ENCODE measurements around the gene CLIC6.
"Not testable (repeated sequence)": the region's sequence is repeated elsewhere in the genome, so short reads cannot be mapped to it uniquely, and the experiment has no call there.

The CLIC6 gene

GRCh38 chr21:34642211-34643075 is 26.4 kb upstream of the CLIC6 start:
- H3K9me3 Mint-ChIP-seq, result no peaks in the 10 kb centered on the region
- peaks cover 37% of the 10 kb centered on the region for H3K4me1 Mint-ChIP-seq (ENCODE audit: low read depth)
- peaks cover 4% of the 10 kb centered on the region for H3K27me3 Mint-ChIP-seq
- DNase-seq, result no peak
- no peak overlapping the region for H3K4me3 Mint-ChIP-seq
- no peak overlapping the region for H3K27ac Mint-ChIP-seq
- H3K36me3 Mint-ChIP-seq (ENCODE audit: low read depth), result no peaks in the 10 kb centered on the region

- no peaks in the 10 kb centered on the region for H3K36me3 Mint-ChIP-seq (ENCODE audit: low read depth)
- no peak for DNase-seq
- H3K4me3 Mint-ChIP-seq, result no peak overlapping the region
- no peak overlapping the region for H3K27ac Mint-ChIP-seq
- H3K4me1 Mint-ChIP-seq (ENCODE audit: low read depth), result peaks cover 23% of the 10 kb centered on the region
- H3K9me3 Mint-ChIP-seq, result no peaks in the 10 kb centered on the region
- H3K27me3 Mint-ChIP-seq, result peaks cover 12% of the 10 kb centered on the region
Observed at GRCh38 chr21:34644825-34645224, 24.0 kb upstream of the CLIC6 start.

- H3K9me3 Mint-ChIP-seq, result peaks cover 4% of the 10 kb centered on the region
- H3K4me3 Mint-ChIP-seq, result no peak overlapping the region
- H3K36me3 Mint-ChIP-seq (ENCODE audit: low read depth), result no peaks in the 10 kb centered on the region
- no peak overlapping the region for H3K27ac Mint-ChIP-seq
- DNase-seq, result no peak
- peaks cover 32% of the 10 kb centered on the region for H3K27me3 Mint-ChIP-seq
- peaks cover 1% of the 10 kb centered on the region for H3K4me1 Mint-ChIP-seq (ENCODE audit: low read depth)
Observed at GRCh38 chr21:34647555-34647954, 21.2 kb upstream of the CLIC6 start.

GRCh38 chr21:34648739-34649297 is 20.0 kb upstream of the CLIC6 start:
- DNase-seq, result no peak
- H3K27me3 Mint-ChIP-seq, result peaks cover 44% of the 10 kb centered on the region
- no peaks in the 10 kb centered on the region for H3K36me3 Mint-ChIP-seq (ENCODE audit: low read depth)
- peaks cover 4% of the 10 kb centered on the region for H3K9me3 Mint-ChIP-seq
- H3K4me1 Mint-ChIP-seq (ENCODE audit: low read depth), result no peaks in the 10 kb centered on the region
- no peak overlapping the region for H3K4me3 Mint-ChIP-seq
- no peak overlapping the region for H3K27ac Mint-ChIP-seq

GRCh38 chr21:34649400-34649799 is 19.4 kb upstream of the CLIC6 start:
- H3K27ac Mint-ChIP-seq, result no peak overlapping the region
- no peak for DNase-seq
- H3K27me3 Mint-ChIP-seq, result peaks cover 47% of the 10 kb centered on the region
- H3K9me3 Mint-ChIP-seq, result peaks cover 4% of the 10 kb centered on the region
- H3K4me3 Mint-ChIP-seq, result no peak overlapping the region
- H3K4me1 Mint-ChIP-seq (ENCODE audit: low read depth), result no peaks in the 10 kb centered on the region
- no peaks in the 10 kb centered on the region for H3K36me3 Mint-ChIP-seq (ENCODE audit: low read depth)

- no peak for DNase-seq
- no peak overlapping the region for H3K27ac Mint-ChIP-seq
- peaks cover 4% of the 10 kb centered on the region for H3K9me3 Mint-ChIP-seq
- H3K4me1 Mint-ChIP-seq (ENCODE audit: low read depth), result no peaks in the 10 kb centered on the region
- peaks cover 56% of the 10 kb centered on the region for H3K27me3 Mint-ChIP-seq
- no peak overlapping the region for H3K4me3 Mint-ChIP-seq
- no peaks in the 10 kb centered on the region for H3K36me3 Mint-ChIP-seq (ENCODE audit: low read depth)
Observed at GRCh38 chr21:34650861-34651431, 17.8 kb upstream of the CLIC6 start.

- H3K4me3 Mint-ChIP-seq, result no peak overlapping the region
- H3K27ac Mint-ChIP-seq, result no peak overlapping the region
- no peaks in the 10 kb centered on the region for H3K36me3 Mint-ChIP-seq (ENCODE audit: low read depth)
- peaks cover 63% of the 10 kb centered on the region for H3K27me3 Mint-ChIP-seq
- H3K4me1 Mint-ChIP-seq (ENCODE audit: low read depth), result peaks cover under 1% of the 10 kb centered on the region
- DNase-seq, result no peak
- H3K9me3 Mint-ChIP-seq, result peaks cover 4% of the 10 kb centered on the region
Observed at GRCh38 chr21:34651642-34652041, 17.2 kb upstream of the CLIC6 start.

GRCh38 chr21:34653522-34653921 is 15.3 kb upstream of the CLIC6 start:
- H3K9me3 Mint-ChIP-seq, result peaks cover 4% of the 10 kb centered on the region
- H3K27ac Mint-ChIP-seq, result no peak overlapping the region
- no peak overlapping the region for H3K4me3 Mint-ChIP-seq
- H3K36me3 Mint-ChIP-seq (ENCODE audit: low read depth), result no peaks in the 10 kb centered on the region
- no peak for DNase-seq
- H3K4me1 Mint-ChIP-seq (ENCODE audit: low read depth), result peaks cover 2% of the 10 kb centered on the region
- H3K27me3 Mint-ChIP-seq, result peaks cover 70% of the 10 kb centered on the region

GRCh38 chr21:34661848-34662247 is 6.9 kb upstream of the CLIC6 start:
- peaks cover 68% of the 10 kb centered on the region for H3K27me3 Mint-ChIP-seq
- DNase-seq, result no peak
- no peaks in the 10 kb centered on the region for H3K4me1 Mint-ChIP-seq (ENCODE audit: low read depth)
- no peaks in the 10 kb centered on the region for H3K36me3 Mint-ChIP-seq (ENCODE audit: low read depth)
- peaks cover 17% of the 10 kb centered on the region for H3K9me3 Mint-ChIP-seq
- no peak overlapping the region for H3K27ac Mint-ChIP-seq
- no peak overlapping the region for H3K4me3 Mint-ChIP-seq

GRCh38 chr21:34667761-34668160 is 1.0 kb upstream of the CLIC6 start:
- no peaks in the 10 kb centered on the region for H3K36me3 Mint-ChIP-seq (ENCODE audit: low read depth)
- H3K27me3 Mint-ChIP-seq, result peaks cover 66% of the 10 kb centered on the region
- H3K4me3 Mint-ChIP-seq, result no peak overlapping the region

GRCh38 chr21:34669149-34669879 is 520 bp downstream of the CLIC6 start:
- Mint-ChIP-seq H3K36me3 (ENCODE audit: low read depth) (no peaks in the 10 kb centered on the region), H3K4me3 (peak overlapping the region; percentile 36), H3K9me3 (no peaks in the 10 kb centered on the region), H3K4me1 (ENCODE audit: low read depth) (peaks cover 6% of the 10 kb centered on the region), H3K27me3 (peaks cover 75% of the 10 kb centered on the region), H3K27ac (no peak overlapping the region)
- DNase-seq, result peak; percentile 48

More at GRCh38 chr21:34667761-34668160, 1.0 kb upstream of the CLIC6 start:
- no peaks in the 10 kb centered on the region for H3K9me3 Mint-ChIP-seq
- H3K4me1 Mint-ChIP-seq (ENCODE audit: low read depth), result peaks cover 6% of the 10 kb centered on the region
- H3K27ac Mint-ChIP-seq, result no peak overlapping the region
- DNase-seq, result no peak

GRCh38 chr21:34669880-34670219 is 1.1 kb downstream of the CLIC6 start:
- not testable (repeated sequence) for DNase-seq; H3K4me1 Mint-ChIP-seq (ENCODE audit: low read depth); H3K27ac Mint-ChIP-seq; H3K36me3 Mint-ChIP-seq (ENCODE audit: low read depth); H3K9me3 Mint-ChIP-seq
- H3K27me3 Mint-ChIP-seq, result peaks cover 78% of the 10 kb centered on the region
- H3K4me3 Mint-ChIP-seq, result peak overlapping the region; percentile 49

- Mint-ChIP-seq H3K27me3 (peaks cover 80% of the 10 kb centered on the region), H3K27ac (no peak overlapping the region), H3K9me3 (no peaks in the 10 kb centered on the region), H3K4me1 (ENCODE audit: low read depth) (peaks cover 6% of the 10 kb centered on the region), H3K36me3 (ENCODE audit: low read depth) (no peaks in the 10 kb centered on the region), H3K4me3 (peak overlapping the region; percentile 49)
- DNase-seq, result peak; percentile 38
Observed at GRCh38 chr21:34670220-34670961, 1.6 kb downstream of the CLIC6 start.

GRCh38 chr21:34670962-34671348 is 2.2 kb downstream of the CLIC6 start:
- Mint-ChIP-seq H3K4me3 (peak overlapping the region; percentile 41), H3K27me3 (peaks cover 81% of the 10 kb centered on the region), H3K36me3 (ENCODE audit: low read depth) (no peaks in the 10 kb centered on the region), H3K4me1 (ENCODE audit: low read depth) (peaks cover 6% of the 10 kb centered on the region), H3K9me3 (no peaks in the 10 kb centered on the region), H3K27ac (no peak overlapping the region)
- DNase-seq, result no peak
